Measurements from ENCODE around the gene ASB1. TPM values are rescaled to one million over a fixed set of nuclear protein-coding genes. Genes with fewer than 3 reads are reported as not detected.

Gene ASB1
- total RNA-seq, 4 donors from 2014 or later = 12.4 to 19.5 (median 15.6) TPM

DNA sequence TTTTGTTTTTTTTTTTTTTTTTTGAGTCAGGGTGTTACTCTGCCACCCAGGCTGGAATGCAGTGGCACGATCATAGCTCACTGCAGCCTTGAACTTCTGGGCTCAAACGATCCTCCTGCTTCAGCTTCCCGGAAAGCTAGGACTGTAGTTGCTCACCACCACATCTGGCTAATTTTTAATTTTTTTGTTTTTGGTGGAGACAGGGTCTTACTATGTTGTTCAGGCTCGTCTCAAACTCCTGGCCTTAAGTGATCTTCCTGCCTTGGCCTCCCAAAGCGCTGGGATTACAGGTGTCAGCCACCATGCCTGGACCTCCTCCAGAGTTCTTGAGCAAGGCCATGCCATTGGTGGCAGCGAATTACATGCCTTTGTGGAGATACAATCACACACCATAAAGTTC lies 35.2 kb downstream of the ASB1 start:
- 94 to 96% methylated on average over 6 of the region's 6 CpGs for WGBS, 2 donors
- TF ChIP-seq, protein P1, sequence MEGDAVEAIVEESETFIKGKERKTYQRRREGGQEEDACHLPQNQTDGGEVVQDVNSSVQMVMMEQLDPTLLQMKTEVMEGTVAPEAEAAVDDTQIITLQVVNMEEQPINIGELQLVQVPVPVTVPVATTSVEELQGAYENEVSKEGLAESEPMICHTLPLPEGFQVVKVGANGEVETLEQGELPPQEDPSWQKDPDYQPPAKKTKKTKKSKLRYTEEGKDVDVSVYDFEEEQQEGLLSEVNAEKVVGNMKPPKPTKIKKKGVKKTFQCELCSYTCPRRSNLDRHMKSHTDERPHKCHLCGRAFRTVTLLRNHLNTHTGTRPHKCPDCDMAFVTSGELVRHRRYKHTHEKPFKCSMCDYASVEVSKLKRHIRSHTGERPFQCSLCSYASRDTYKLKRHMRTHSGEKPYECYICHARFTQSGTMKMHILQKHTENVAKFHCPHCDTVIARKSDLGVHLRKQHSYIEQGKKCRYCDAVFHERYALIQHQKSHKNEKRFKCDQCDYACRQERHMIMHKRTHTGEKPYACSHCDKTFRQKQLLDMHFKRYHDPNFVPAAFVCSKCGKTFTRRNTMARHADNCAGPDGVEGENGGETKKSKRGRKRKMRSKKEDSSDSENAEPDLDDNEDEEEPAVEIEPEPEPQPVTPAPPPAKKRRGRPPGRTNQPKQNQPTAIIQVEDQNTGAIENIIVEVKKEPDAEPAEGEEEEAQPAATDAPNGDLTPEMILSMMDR (IDR thresholded peaks at IDR 0.05) = no peak
- TF ChIP-seq POLR2A (IDR thresholded peaks at IDR 0.05) = no peak
- no peak overlapping the region for H3K27ac ChIP-seq
- no peak overlapping the region for H3K4me3 ChIP-seq (replicated peaks in 1 of 3)
- no peaks in the 10 kb centered on the region for H3K36me3 ChIP-seq
- H3K27me3 ChIP-seq = no peaks in the 10 kb centered on the region
- DNase-seq = no peak
- no peaks in the 10 kb centered on the region for H3K9me3 ChIP-seq
- H3K4me1 ChIP-seq = peaks cover 0 to 9% of the 10 kb centered on the region in 2 donors
- intact Hi-C loops (cut with DNase I) = loop anchor here (10.0 kb wide), 1 partner anchor 107 kb away; no protein-coding TSS in a partner anchor

DNA sequence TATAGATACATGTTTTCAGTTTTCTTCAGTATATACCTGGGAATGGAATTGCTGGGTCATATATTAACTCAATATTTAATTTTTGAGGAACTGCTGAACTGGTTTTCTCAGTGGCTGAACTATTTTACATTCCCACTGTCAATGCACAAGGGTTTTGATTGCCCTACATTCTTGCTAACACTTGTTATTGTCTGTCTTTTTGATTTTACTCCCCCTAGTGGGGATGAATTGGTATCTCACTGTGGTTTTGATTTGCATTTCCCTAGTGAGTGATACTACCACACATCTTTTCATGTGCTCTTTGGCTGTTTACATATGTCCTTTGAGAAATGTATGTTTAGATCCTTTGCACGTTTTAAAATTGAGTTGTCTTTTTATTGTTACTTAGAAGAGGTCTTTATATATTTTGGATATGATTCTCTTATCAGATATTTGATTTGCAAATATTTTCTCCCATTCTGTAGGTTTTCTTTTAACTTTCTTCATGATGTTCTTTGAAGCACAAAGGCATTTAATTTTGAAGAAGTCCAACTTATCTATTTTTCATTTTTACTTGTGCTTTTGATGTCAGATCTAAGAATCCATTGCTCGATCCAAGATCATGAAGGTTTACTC lies 36.2 kb downstream of the ASB1 start:
- 58 to 71% methylated on average over 2 of the region's 2 CpGs for WGBS, 2 donors
- H3K36me3 ChIP-seq = no peaks in the 10 kb centered on the region
- no peak for DNase-seq
- peaks cover 0 to 9% of the 10 kb centered on the region in 2 donors for H3K4me1 ChIP-seq
- intact Hi-C loops (cut with DNase I) = loop anchor here (10.0 kb wide), 1 partner anchor 108 kb away; no protein-coding TSS in a partner anchor
- no peak overlapping the region for H3K27ac ChIP-seq
- TF ChIP-seq POLR2A (IDR thresholded peaks at IDR 0.05) = no peak
- TF ChIP-seq, protein P1 (IDR thresholded peaks at IDR 0.05) = peak; percentile 23 to 82 (median 60)
- no peaks in the 10 kb centered on the region for H3K27me3 ChIP-seq
- no peak overlapping the region for H3K4me3 ChIP-seq (replicated peaks in 1 of 3)
- H3K9me3 ChIP-seq = no peaks in the 10 kb centered on the region

DNA sequence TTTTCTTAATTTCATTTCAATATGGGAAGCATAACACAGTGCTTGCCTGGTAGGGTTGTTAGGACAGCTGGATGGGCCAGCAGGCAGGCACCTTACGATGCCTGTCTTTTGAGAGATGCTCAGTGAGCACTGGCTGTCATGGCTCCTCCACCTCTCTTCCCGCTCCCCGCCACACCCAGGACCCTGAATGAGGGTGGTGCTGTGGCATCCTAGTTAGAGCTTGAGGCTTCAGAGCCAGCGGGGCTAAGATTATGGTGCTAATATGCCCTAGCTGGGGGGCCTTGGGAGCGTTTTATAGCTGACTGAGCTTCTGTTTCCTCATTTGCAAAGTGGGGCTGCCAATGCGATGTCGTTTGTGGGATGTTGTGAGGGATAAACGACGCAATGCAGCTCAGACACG lies 37.7 kb downstream of the ASB1 start:
- 93 to 98% methylated on average over 10 of the region's 10 CpGs for WGBS, 2 donors
- Histone ChIP-seq H3K4me1 (peaks cover 0 to 3% of the 10 kb centered on the region in 2 donors), H3K27me3 (no peaks in the 10 kb centered on the region), H3K4me3 (replicated peaks in 1 of 3) (no peak overlapping the region), H3K36me3 (no peaks in the 10 kb centered on the region), H3K9me3 (no peaks in the 10 kb centered on the region), H3K27ac (no peak overlapping the region)
- DNase-seq = no peak
- no peak for TF ChIP-seq POLR2A (IDR thresholded peaks at IDR 0.05)
- TF ChIP-seq, protein P1 (IDR thresholded peaks at IDR 0.05) = no peak
- intact Hi-C loops (cut with DNase I) = loop anchor here (10.0 kb wide), 1 partner anchor 110 kb away; no protein-coding TSS in a partner anchor

DNA sequence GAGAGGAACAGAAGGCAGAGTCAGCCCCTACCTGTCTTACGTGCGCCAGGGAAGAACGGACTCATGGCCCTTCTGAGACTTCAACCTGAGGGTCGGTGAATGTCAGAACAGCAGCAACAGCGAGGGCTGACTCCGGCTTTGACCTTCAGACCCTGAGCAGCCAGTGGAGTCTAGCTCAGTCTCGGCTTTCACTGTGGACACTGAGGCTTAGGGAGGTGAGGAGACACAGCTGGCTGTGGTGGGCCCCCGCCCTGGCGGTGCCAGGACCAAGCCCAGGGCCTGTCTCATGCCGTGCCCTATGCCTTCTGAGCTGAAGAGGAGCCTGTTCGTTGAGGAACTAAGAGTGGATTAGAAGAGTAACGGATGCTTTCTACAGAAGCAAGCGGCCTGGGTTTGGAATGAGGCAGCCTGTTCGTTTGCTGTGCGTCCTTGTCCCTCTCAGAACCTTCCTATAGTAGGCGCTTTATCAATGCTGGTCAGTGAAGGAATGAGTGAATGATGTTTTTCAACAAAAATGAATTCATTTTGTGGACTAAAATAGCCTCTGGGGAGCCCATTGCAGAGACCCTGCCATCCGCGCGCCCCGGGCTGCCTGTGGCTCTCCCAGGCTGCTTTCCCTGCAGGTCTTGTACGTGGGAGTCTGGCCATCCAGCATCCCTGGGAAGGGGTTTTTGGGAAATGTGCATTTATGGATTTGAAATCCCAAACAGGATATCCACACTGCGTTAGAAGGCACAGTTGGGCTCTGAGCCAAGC lies 38.9 kb downstream of the ASB1 start:
- H3K4me3 ChIP-seq (replicated peaks in 1 of 3) = no peak overlapping the region
- no peak for DNase-seq
- no peaks in the 10 kb centered on the region for H3K27me3 ChIP-seq
- H3K9me3 ChIP-seq = no peaks in the 10 kb centered on the region
- H3K27ac ChIP-seq = no peak overlapping the region
- intact Hi-C loops (cut with DNase I) = loop anchor here (10.0 kb wide), 1 partner anchor 111 kb away; no protein-coding TSS in a partner anchor
- 88 to 90% methylated on average over 20 to 22 of the region's 22 CpGs for WGBS, 2 donors
- H3K4me1 ChIP-seq = no peaks in the 10 kb centered on the region
- no peak for TF ChIP-seq POLR2A (IDR thresholded peaks at IDR 0.05)
- TF ChIP-seq, protein P1 (IDR thresholded peaks at IDR 0.05) = no peak
- no peaks in the 10 kb centered on the region for H3K36me3 ChIP-seq
